Activated CD8-positive, alpha-beta memory T cell treated with anti-CD3 and anti-CD28 coated beads, Interleukin-2, amount 50 U/mL, for 24 hours (primary cell): Measurements from ENCODE around the gene GPATCH8.
"Not testable (repeated sequence)": the region's sequence is repeated elsewhere in the genome, so short reads cannot be mapped to it uniquely, and the experiment has no call there.

Source experiments
- DNase-seq: peaks from one replicate; pipeline ENCODE4 v3.0.0-alpha.2; 2020; ENCODE audit errors: extremely low read depth

Gene GPATCH8

DNA sequence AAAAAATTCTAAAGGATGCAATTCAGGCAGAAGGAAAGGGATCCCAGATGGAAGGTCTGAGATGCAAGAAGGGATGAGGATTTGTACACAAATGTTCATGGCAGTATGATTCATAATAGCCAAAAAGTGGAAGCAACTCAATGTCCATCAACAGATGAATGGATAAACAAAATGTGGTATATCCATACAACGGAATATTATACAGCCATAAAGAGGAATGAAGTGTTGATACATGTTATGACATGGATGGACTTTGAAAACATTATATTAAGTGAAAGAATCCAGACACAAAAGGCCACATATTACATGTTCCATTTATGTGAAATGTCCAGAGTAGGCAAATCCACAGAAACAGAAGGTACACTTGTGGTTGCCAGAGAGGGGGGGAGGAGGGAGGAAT lies 23.9 kb upstream of the GPATCH8 start:
- DNase-seq, result no peak

DNA sequence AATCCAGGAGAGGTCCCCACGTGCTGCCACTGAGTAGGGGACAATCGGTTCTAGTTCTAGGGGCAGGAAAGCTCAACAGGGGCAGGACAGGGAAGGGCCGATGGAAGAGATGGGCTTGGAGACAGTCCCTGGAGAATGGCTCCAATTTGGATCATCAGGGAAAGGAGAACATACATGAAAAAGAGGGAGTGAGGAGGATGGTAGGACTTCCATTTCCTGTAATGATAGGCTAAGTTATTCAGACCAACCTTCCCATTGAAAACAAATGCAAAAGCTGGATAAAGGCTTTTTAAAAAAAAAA lies 20.4 kb upstream of the GPATCH8 start:
- DNase-seq, result no peak

DNA sequence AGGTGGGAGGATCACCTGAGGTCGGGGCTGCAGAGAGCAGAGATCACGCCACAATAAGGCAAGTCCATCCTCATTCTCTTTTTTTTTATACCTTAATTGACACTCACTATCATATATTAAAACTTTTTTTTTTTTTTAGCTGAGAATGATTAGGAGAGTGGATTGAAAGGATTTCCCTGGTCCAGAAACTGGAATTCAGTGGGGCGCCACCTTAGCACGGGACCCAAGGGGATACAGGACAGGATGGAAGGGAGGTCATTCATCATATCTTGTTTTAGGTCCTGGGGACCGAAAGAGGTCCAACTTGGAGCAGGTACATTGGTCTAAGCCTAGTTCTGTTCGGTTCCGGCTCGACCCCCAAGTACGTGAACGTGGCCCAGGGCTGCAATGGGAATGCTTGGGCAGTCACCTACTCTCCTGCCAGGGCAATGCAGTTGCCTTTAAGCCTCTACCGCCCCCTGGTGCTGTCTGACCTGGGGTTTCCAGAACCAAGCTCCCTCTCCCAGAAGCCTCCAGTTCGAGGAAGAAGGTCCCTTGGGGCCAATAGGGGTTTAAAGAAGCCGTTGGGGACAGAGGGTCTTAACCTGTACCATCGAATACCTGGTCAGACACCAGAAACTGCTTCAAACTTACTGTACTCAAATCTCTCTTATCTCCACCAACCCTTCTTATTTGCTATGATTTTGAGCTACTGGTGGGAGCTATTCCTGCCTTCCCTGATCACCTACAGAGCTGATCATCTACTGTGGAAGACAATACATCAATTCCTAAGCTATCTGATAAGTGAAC lies 19.9 kb upstream of the GPATCH8 start:
- peak; percentile 29 for DNase-seq

GRCh38 chr17:44518032-44518431 lies 14.8 kb upstream of the GPATCH8 start:
- no peak for DNase-seq

DNA sequence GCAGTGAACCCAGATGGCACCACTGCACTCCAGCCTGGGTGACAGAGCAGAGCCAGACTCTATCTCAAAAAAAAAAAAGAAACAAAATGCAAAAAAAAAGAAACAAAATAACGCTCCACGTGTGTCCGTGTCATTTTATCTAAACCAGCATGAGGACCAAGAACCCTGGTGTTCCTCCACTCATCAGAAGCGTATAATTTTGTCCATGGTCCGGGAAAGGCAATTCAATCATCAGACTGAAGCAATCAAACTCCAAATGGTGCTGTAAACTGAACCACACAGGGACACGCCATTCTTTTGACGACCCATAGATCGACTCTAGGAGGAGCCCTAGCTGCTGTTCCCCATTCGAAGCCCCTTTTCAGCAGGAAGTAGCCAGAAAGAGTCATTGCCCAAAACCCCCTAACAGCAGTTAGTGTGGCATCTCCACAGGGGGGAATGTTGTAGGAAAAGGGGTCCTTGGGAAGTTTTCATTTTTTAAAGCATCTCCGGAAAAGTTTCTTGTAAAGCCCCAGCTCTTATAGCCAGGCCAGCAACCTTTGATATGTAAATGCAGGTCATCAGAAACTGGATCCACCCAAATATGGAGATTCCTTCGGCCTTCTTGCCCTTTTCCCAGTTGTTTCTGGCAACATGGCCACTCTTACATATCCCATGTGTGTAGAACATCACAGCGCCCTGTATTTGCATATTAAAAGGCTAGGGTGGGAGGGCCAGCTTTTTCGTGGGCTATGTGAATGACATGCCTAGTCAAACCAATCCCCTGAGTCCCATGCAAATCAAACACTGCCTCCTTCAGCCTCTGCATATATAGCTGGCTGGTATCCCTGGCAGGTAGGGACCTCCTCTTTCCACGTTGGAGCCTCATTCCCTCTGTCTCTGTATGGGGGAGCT lies 8.3 kb upstream of the GPATCH8 start:
- DNase-seq, result not testable (repeated sequence)

DNA sequence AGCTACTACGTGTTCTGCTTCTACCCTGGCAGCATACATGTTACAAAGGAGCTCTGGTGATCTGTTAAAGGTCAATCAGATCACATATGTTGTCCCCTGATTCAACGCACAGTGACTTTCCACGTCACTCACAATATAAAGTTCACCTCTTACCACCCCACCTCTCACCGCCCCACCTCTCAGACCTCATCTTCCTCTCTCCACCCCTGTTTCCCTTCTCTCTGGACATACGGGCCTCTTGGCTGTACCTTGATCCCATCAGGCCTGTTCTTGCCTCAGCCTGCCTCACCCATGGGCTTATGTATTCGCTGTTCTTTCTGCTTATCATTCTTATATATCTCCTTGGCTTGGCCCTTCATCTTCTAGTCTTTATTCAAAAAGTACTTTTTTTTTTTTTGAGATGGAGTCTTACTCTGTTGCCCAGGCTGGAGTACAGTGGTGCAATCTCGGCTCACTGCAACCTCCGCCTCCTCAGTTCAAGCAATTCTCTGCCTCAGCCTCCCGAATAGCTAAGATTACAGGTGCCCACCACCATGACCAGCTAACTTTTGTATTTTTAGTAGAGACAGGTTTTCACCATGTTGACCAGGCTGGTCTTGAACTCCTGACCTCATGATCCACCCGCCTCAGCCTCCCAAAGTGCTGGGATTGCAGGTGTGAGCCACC lies 3.9 kb upstream of the GPATCH8 start:
- not testable (repeated sequence) for DNase-seq

DNA sequence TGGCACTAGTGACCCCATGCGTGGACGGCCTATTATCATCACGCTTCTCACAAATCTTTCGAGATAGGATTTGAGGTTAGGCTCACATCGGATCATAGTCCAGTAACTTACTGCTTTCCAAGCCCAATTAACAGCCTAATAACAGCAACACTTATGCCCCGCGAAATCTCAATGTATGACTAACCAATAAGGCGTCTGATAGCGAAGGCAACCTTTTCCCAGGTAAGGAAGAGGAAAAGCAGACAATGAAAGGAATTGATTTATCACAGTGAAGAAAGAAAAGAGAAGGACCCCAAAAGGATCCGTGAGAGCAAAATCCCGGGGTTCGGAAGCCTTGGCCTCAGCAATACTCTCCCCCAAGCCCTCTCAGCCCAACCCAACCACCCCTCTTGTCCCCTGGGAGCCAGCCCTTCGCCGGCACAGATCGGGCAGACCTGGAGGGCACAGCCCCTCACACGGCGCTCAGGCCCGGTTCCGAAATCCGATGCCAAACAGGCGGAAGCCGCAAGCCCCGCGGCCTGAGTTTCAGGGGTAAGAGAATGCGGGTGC lies 534 bp downstream of the GPATCH8 start:
- no peak for DNase-seq

GRCh38 chr17:44501866-44502375 lies 1.3 kb downstream of the GPATCH8 start:
- no peak for DNase-seq

DNA sequence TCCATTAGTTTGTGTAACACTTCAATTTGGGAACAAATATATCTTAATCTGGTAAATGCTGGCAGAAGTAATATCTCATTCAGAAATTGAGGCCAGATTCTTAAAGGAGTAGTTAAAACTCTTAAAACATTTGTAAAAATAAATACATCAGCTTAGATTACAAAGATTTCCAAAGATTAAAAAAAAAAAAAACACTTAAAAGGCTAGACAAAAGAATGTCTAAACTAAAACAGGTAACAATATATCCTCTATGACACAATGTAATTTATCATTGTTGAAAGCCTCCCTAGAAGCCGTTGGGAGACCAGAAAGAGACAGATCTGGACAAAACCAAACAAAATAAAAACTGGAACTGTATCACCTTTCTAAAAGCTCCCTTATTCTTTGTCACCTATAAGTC lies 3.5 kb downstream of the GPATCH8 start:
- no peak for DNase-seq

DNA sequence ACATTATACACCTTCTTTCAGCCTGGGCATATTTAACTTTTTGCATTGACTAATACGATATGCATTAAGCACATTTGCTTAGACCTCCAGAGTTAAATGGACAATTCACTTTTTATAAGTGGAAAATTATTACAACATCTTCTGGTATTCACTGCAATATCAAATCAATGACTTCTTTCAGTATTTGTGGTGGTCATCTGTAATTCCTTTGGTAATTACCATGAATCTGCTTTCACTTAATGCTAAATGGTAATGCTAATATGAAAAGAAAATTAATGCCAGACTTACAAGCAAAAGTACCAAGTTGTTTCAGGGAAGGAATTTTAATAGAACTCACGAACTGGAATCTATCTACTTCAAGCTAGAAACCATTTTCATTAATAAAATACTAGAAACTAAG lies 6.4 kb downstream of the GPATCH8 start:
- DNase-seq, result no peak

GRCh38 chr17:44493339-44493738 lies 9.9 kb downstream of the GPATCH8 start:
- no peak for DNase-seq

GRCh38 chr17:44492706-44493272 lies 10.4 kb downstream of the GPATCH8 start:
- DNase-seq, result no peak

DNA sequence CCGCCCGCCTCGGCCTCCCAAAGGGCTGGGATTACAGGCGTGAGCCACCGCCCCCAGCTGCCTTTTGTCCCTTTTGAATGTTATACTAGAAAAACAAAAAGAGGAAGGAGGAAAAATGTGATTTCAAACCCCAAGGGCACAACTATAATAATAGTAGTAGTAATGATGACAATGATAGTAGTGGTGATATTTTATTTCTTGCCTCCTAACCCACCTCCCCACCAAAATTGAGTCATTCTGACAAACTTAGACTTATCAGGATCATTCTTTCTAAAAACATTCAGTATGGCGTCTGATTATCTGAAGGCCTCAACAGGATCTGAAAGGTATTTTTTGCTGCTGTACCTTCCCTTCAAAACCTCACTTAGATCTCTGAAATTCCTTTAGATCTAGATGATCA lies 13.6 kb downstream of the GPATCH8 start:
- DNase-seq, result no peak

GRCh38 chr17:44487170-44487569 lies 16.0 kb downstream of the GPATCH8 start:
- DNase-seq, result no peak

DNA sequence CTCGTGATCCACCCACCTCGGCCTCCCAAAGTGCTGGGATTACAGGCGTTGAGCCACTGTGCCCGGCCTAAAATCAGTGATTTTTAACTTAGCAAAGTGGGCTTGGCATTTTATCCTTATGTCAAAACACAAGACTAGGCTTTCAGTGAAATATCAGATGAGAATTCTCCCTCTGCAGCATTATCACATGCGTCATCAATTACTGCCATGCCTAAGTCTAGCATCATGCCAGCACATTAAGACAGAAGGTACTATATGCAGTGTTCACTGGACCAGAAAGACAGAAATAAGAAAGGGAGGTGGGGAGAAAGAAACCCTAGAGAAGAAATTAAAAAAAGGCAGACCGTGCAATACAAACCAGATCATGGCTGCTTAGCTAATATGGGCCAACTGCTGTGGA lies 29.8 kb downstream of the GPATCH8 start:
- no peak for DNase-seq

DNA sequence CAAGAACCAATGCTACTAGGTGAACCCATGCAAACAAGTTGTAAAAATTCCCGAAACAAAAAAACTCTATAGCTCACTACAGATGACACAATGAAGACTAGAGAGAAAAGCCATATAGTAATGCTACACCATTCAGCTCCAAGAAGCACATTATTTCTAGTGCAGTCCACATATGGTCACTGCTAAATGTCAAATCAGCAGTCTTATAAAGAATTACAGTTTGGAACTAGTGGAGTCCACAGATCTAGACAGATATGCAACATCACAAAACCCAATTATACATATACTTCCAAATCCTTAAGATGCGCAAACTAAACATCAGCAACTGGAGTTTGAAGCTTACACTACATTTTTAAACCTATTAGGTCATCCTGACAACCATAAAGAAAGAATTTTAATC lies 33.5 kb downstream of the GPATCH8 start:
- no peak for DNase-seq

DNA sequence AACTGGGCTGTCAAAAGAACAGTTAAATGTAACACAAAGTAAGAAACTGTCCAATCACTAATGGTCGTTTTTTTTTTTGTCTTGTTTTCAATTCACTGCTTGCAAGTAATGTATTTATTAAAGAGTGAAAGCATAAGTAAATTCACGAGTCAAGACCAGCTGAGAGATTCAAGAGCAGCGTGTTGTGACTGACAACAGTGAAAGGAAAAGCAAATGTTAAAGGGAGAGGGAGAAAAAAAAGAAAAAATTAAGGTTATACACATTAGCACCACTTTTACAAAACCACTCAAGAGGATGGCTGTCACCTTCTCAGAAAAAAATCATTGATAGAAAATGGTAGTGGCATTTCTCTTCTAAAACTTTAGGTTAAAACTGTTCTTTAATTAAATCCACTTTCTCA lies 36.1 kb downstream of the GPATCH8 start:
- no peak for DNase-seq

DNA sequence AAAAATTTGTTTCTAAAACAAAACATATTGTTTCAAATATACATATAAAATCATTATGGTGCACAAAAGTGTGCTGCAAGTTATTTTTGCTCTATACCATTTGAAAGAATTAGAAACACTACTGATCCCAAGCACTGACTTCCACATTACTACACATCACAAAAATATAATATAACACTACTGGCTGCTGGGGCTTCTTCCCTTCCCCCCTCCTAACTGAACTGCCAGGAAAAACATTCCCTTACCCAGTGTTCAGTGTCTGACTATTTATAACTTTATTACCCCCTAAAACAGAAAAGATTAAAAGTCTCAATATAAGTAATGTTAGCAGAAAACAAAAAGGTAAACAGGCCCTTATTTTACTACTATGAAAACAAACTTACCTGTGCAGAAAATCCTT lies 36.9 kb downstream of the GPATCH8 start:
- no peak for DNase-seq

- DNase-seq, result no peak
Observed at GRCh38 chr17:44465897-44466296, 37.3 kb downstream of the GPATCH8 start.

DNA sequence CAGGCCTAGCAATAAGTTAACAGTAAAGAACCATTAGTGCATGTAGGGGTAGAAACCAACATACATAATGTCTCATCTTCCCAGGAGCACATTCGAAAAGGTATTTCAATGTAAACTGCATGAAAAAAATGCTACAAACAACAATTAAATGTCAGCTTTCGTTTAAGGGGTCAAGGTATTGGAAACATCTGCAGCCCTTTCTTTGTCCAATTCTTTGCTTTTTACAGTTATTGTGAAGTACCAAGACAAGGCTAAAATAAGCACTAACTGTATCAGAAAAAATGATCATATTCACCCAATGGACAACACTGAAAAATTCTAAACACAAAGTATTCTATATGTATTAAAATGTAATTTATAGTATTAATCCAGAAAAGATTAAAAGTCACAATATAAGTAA lies 37.9 kb downstream of the GPATCH8 start:
- no peak for DNase-seq

DNA sequence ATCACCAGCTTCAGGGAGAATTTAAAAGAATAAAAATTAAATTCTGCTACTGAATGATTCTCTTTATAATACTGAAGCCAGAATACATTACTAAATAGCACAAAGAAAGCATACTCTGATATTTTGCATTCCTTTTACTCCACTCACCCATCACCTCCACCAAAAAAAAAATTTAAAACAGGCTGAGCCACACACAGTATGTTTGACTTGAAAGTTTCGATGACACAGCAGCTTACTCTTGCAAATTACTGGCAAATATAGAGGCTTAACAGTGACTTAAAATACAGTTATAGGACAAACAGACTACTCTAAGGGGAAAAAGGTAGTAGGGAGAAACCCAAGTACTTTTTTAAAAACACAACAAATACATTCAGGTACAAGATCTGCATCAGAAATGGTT lies 39.2 kb downstream of the GPATCH8 start:
- DNase-seq, result no peak

- DNase-seq, result no peak
Observed at GRCh38 chr17:44451832-44452231, 51.4 kb downstream of the GPATCH8 start.
